Hepatocyte (in vitro differentiated cells): Measurements from ENCODE around the gene ART1. TPM values are rescaled to one million over a fixed set of nuclear protein-coding genes. Genes with fewer than 3 reads are reported as not detected.

Experiments
- DNase-seq: peaks from one replicate; pipeline ENCODE4 v3.0.0-alpha.2; 2016; ENCODE audit warnings: low spot score
- H2AFZ ChIP-seq: fragments of 200-600 bp; sonication (generic); 2 replicates; pipeline ENCODE4 v1.6.0; 2016; ENCODE audit warnings: antibody characterized with exemption, mild to moderate bottlenecking
- H3K27ac ChIP-seq: fragments of 200-600 bp; sonication (generic); 2 replicates; pipeline ENCODE4 v1.5.1; 2016; ENCODE audit warnings: mild to moderate bottlenecking
- H3K27me3 ChIP-seq: fragments of 200-600 bp; sonication (generic); 2 replicates; pipeline ENCODE4 v1.6.1; 2016
- H3K36me3 ChIP-seq: fragments of 200-600 bp; sonication (generic); replicated peaks from 2 replicates; pipeline ENCODE4 v1.5.1; 2016; ENCODE audit warnings: low read depth; ENCODE audit not compliant: insufficient read depth
- H3K4me1 ChIP-seq: fragments of 200-600 bp; sonication (generic); 2 replicates; pipeline ENCODE4 v1.5.1; 2016; ENCODE audit warnings: mild to moderate bottlenecking, moderate library complexity; ENCODE audit not compliant: insufficient read depth
- H3K4me2 ChIP-seq: fragments of 200-600 bp; sonication (generic); 2 replicates; pipeline ENCODE4 v1.6.0; 2016
- H3K4me3 ChIP-seq: fragments of 200-600 bp; sonication (generic); 2 replicates; pipeline ENCODE4 v1.5.1; 2016; ENCODE audit warnings: mild to moderate bottlenecking
- H3K79me2 ChIP-seq: fragments of 200-600 bp; sonication (generic); 2 replicates; pipeline ENCODE4 v1.6.0; 2017; ENCODE audit warnings: mild to moderate bottlenecking
- H3K9me2 ChIP-seq: fragments of 200-600 bp; sonication (generic); replicated peaks from 2 replicates; pipeline ENCODE4 v1.6.0; 2017; ENCODE audit warnings: mild to moderate bottlenecking; ENCODE audit not compliant: insufficient read depth
- H3K9me3 ChIP-seq: fragments of 200-600 bp; sonication (generic); 2 replicates; pipeline ENCODE4 v1.5.1; 2016; ENCODE audit warnings: low read depth, mild to moderate bottlenecking
- H4K20me1 ChIP-seq: fragments of 200-600 bp; sonication (generic); 2 replicates; pipeline ENCODE4 v1.6.0; 2016; ENCODE audit warnings: mild to moderate bottlenecking; ENCODE audit not compliant: insufficient read depth, poor library complexity, severe bottlenecking
- CTCF ChIP-seq: fragments of 200-600 bp; sonication (generic); IDR thresholded peaks from 2 replicates; pipeline ENCODE4 v1.5.1; 2016; ENCODE audit warnings: antibody characterized with exemption, mild to moderate bottlenecking; ENCODE audit not compliant: poor library complexity
- EZH2 ChIP-seq: fragments of 200-600 bp; sonication (generic); IDR thresholded peaks from 2 replicates; pipeline ENCODE4 v1.6.1; 2016; ENCODE audit warnings: antibody characterized with exemption, mild to moderate bottlenecking, borderline replicate concordance
- EZH2phosphoT487 ChIP-seq: fragments of 200-600 bp; sonication (generic); IDR thresholded peaks from one replicate; pipeline ENCODE4 v1.6.1; 2018; ENCODE audit warnings: antibody characterized with exemption, mild to moderate bottlenecking, low read depth, moderate library complexity; ENCODE audit not compliant: unreplicated experiment, severe bottlenecking
- WGBS: methylation state at CpG from one replicate; pipeline ENCODE4 v1.1.6; 2016; ENCODE audit warnings: low lambda C conversion rate; ENCODE audit errors: missing lambda C conversion rate; 5-methylcytosine and 5-hydroxymethylcytosine counted together
- polyA plus RNA-seq: library from polyadenylated mRNA; unstranded; fragments of >200 nt; fragmentation: Nextera tagmentation; extraction: Ambion mirVana; gene quantifications from 2 replicates; pipeline ENCODE4 v1.2.1, GENCODE V29; 2016
- total RNA-seq: library from RNA; depleted of rRNA; stranded (reverse); fragments of >200 nt; gene quantifications from 2 replicates; pipeline ENCODE4 v1.2.3, GENCODE V29; 2014

ART1 gene
- total and polyA plus RNA-seq, 2 experiments from 2014 or later = not detected

GRCh38 chr11:3627291-3627690, 17.6 kb upstream of the ART1 start:
- 84% methylated on average over 1 of the region's 1 CpG for WGBS
- no peaks in the 10 kb centered on the region for H3K4me1 ChIP-seq
- peak overlapping the region; percentile 64 for H3K27ac ChIP-seq
- H3K27me3 ChIP-seq = no peaks in the 10 kb centered on the region
- no peaks in the 10 kb centered on the region for H3K9me2 ChIP-seq
- no peak overlapping the region for H3K4me3 ChIP-seq
- no peaks in the 10 kb centered on the region for H4K20me1 ChIP-seq
- H2AFZ ChIP-seq = no peak overlapping the region
- H3K79me2 ChIP-seq = no peaks in the 10 kb centered on the region
- no peaks in the 10 kb centered on the region for H3K9me3 ChIP-seq
- no peak overlapping the region for H3K4me2 ChIP-seq
- DNase-seq = peak; percentile 78
- TF ChIP-seq CTCF (no peak), EZH2 (no peak), EZH2phosphoT487 (no peak)
- H3K36me3 ChIP-seq = no peaks in the 10 kb centered on the region

DNA sequence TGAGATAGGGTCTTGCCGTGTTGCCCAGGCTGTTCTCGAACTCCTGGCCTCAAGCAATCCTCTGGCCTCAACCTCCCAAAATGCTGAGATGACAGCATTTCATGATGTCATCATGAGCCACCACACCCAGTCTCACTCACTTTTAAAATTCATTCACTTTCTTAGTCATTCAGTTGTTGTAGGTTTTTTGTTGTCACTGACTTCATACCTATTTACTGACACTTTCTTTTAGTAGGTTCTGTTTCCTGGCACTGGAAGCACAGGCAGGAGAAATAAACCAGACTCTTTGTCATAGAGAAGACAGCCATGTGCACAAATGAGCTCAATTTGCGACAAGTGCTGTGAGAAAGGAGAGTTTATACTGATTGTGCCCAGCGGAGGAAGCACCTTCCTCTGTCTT, 13.6 kb upstream of the ART1 start:
- no peaks in the 10 kb centered on the region for H3K4me1 ChIP-seq
- H3K9me3 ChIP-seq = no peaks in the 10 kb centered on the region
- WGBS = 76% methylated on average over 4 of the region's 4 CpGs
- H3K79me2 ChIP-seq = no peaks in the 10 kb centered on the region
- TF ChIP-seq CTCF (no peak), EZH2 (no peak), EZH2phosphoT487 (no peak)
- H4K20me1 ChIP-seq = no peaks in the 10 kb centered on the region
- H3K4me2 ChIP-seq = no peak overlapping the region
- H3K9me2 ChIP-seq = no peaks in the 10 kb centered on the region
- H3K27me3 ChIP-seq = no peaks in the 10 kb centered on the region
- DNase-seq = no peak
- no peaks in the 10 kb centered on the region for H3K36me3 ChIP-seq
- no peak overlapping the region for H3K27ac ChIP-seq
- H2AFZ ChIP-seq = no peak overlapping the region
- no peak overlapping the region for H3K4me3 ChIP-seq

- 88% methylated on average over 5 of the region's 5 CpGs for WGBS
- H2AFZ ChIP-seq = no peak overlapping the region
- no peak for DNase-seq
- H3K9me2 ChIP-seq = no peaks in the 10 kb centered on the region
- TF ChIP-seq EZH2 (no peak), CTCF (no peak), EZH2phosphoT487 (no peak)
- H3K79me2 ChIP-seq = no peaks in the 10 kb centered on the region
- H3K36me3 ChIP-seq = no peaks in the 10 kb centered on the region
- no peak overlapping the region for H3K27ac ChIP-seq
- no peak overlapping the region for H3K4me2 ChIP-seq
- H3K4me3 ChIP-seq = no peak overlapping the region
- H3K4me1 ChIP-seq = no peaks in the 10 kb centered on the region
- no peaks in the 10 kb centered on the region for H3K27me3 ChIP-seq
- H4K20me1 ChIP-seq = no peaks in the 10 kb centered on the region
- no peaks in the 10 kb centered on the region for H3K9me3 ChIP-seq
Observed at GRCh38 chr11:3632070-3632660, 12.8 kb upstream of the ART1 start.
